Heart right ventricle (tissue), 16 donors: Measurements from ENCODE around the gene TYSND1. TPM values are rescaled to one million over a fixed set of nuclear protein-coding genes. Genes with fewer than 3 reads are reported as not detected.

Experiments
- ATAC-seq, 8 donors: fragments of 200-7000 bp; cut with Tn5 transposase; one replicate each; pipeline ENCODE4 v1.9.1; 2020; ENCODE audit warnings: mild to moderate bottlenecking in 8 of 8, moderate library complexity in 8 of 8, moderate number of reproducible peaks in 1 of 8
- DNase-seq, 2 donors: peaks; one replicate each; pipeline ENCODE4 v3.0.0-alpha.2; 2020
- H3K27ac ChIP-seq, 10 donors: fragments of 200-600 bp; sonication (generic) in 2 of 10; one replicate each; pipeline versions ENCODE4 v1.5.0 to v1.8.0; 2020 to 2022; ENCODE audit warnings: mild to moderate bottlenecking in 3 of 10
- H3K27me3 ChIP-seq, 7 donors: fragments of 200-600 bp; one replicate each; pipeline ENCODE4 v1.8.0; 2021 to 2022; ENCODE audit warnings: mild to moderate bottlenecking in 2 of 7
- H3K36me3 ChIP-seq, 9 donors: fragments of 200-600 bp; sonication (generic) in 1 of 9; one replicate each; pipeline versions ENCODE4 v1.5.0 to v1.8.0; 2020 to 2022; ENCODE audit warnings: mild to moderate bottlenecking in 2 of 9
- H3K4me1 ChIP-seq, 9 donors: fragments of 200-600 bp; sonication (generic) in 1 of 9; one replicate each; pipeline versions ENCODE4 v1.5.0 to v1.8.0; 2020 to 2022; ENCODE audit warnings: mild to moderate bottlenecking in 4 of 9
- H3K4me3 ChIP-seq, 10 donors: fragments of 200-600 bp; sonication (generic) in 2 of 10; one replicate each; pipeline versions ENCODE4 v1.5.0 to v1.8.0; 2020 to 2022; ENCODE audit warnings: mild to moderate bottlenecking in 7 of 10, moderate library complexity in 2 of 10
- H3K9me3 ChIP-seq, 11 donors: fragments of 200-600 bp in 10 of 11; sonication (generic) in 2 of 11; one replicate each; pipeline versions ENCODE4 v1.5.0 to v1.8.0; 2013 to 2022; ENCODE audit warnings: mild to moderate bottlenecking in 2 of 11, control low read depth in 1 of 11, moderate library complexity in 1 of 11
- WGBS, 2 donors: extraction: QIAGEN DNeasy Blood & Tissue Kit; methylation state at CpG; one replicate each; pipeline ENCODE4 v1.1.7; 2013; ENCODE audit warnings: inconsistent platforms in 1 of 2; 5-methylcytosine and 5-hydroxymethylcytosine counted together
- intact Hi-C, 10 donors: fragments of 100-400 bp; cut with DNase I; formaldehyde crosslinking; loops; one replicate each; pipeline versions ENCODE4 v1.11.1 to v1.14.2; 2022
- polyA plus RNA-seq, 2 donors: library from polyadenylated mRNA; stranded (reverse); fragments of 200-250 nt; gene quantifications; one replicate each; pipeline ENCODE4 v1.2.3, GENCODE V29; 2013
- total RNA-seq, 10 donors: library from RNA; stranded (reverse); fragmentation: NEBNext Ultra II Directional in 3 of 10; extraction: Animal tissue kit (Norgen Biotek cat#: 25700) in 3 of 10; gene quantifications; one replicate each; pipeline versions ENCODE4 v1.2.1 to v1.2.4, GENCODE V29; 2021 to 2023
- TF ChIP-seq, protein P1 (sequence below), 9 donors: fragments of 200-600 bp; sonication (generic) in 2 of 9; IDR thresholded peaks; one replicate each; pipeline versions ENCODE4 v1.5.0 to v1.8.0; 2021 to 2022; ENCODE audit warnings: antibody characterized with exemption in 9 of 9, mild to moderate bottlenecking in 5 of 9, moderate library complexity in 1 of 9
- donor health status: Arrhythmogenic right ventricular cardiomyopathy.
- donor health status: ischemic (EF 13 %, LVEDD 7.1; RV severe dilation, severe dysfunction).
- donor health status: healthy with polysubstance abuse.
- donor health status: DM: no; HTN: yes; CAD: no.
- donor health status: DM: no; HTN: no; CAD: no.
- donor health status: ischemic (EF 25% LVEDD 6.9; RV normal size, moderate dysfunction).
- donor health status: ischemic (EF 25% LVEDD 5.7; RV mildly dilated, moderate dysfunction).
- donor health status: healthy.
- donor health status: DM: yes; HTN: yes; CAD: no.
- donor health status: Ischemic cardiomyopathy.
- donor health status: ischemic (EF 35%, LVEDD 5.7; RV mildly dilated, moderate dysfunction).
- donor health status: nonischemic (EF 11% LVEDD 7.7; RV severe dilation, severe dysfunction).
- donor health status: DM: yes; HTN: yes; CAD: no.
- donor health status: PGD.
- donor health status: ischemic (EF 29% LVEDD 5.4; RV normal size, mild dysfunction).
- donor health status: nonischemic (EF 23%, LVEDD 6.1; RV moderate dilation, normal function).

The TYSND1 gene
- total and polyA plus RNA-seq, 12 donors = 2.6 to 6.5 (median 4.6) TPM

DNA sequence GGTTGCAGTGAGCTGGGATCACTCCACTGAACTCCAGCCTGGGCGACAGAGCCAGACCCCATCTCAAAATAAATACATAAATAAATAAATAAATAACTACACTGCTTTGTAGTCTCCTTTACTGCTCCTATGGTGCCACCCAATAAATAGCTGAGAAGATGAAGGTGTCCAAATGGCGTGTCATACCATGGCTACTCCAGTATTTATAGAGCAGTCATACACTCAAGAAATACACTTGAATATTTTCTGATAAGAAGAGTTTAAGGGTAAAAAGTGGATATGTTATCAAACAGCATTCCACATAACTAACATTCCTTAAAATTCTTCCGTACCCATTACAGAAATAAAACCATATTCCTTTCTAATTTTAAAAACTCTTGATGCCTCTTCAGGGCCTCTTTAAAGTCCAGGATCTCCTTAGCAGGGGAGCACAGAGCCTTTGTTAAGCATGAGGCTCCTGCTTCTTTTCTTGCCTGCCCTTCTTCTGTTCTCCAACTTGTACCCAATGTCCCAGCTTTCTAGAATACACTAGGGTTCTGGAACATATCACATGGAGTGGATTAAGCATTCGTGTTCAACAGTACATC lies 31.7 kb upstream of the TYSND1 start:
- TF ChIP-seq, protein P1, sequence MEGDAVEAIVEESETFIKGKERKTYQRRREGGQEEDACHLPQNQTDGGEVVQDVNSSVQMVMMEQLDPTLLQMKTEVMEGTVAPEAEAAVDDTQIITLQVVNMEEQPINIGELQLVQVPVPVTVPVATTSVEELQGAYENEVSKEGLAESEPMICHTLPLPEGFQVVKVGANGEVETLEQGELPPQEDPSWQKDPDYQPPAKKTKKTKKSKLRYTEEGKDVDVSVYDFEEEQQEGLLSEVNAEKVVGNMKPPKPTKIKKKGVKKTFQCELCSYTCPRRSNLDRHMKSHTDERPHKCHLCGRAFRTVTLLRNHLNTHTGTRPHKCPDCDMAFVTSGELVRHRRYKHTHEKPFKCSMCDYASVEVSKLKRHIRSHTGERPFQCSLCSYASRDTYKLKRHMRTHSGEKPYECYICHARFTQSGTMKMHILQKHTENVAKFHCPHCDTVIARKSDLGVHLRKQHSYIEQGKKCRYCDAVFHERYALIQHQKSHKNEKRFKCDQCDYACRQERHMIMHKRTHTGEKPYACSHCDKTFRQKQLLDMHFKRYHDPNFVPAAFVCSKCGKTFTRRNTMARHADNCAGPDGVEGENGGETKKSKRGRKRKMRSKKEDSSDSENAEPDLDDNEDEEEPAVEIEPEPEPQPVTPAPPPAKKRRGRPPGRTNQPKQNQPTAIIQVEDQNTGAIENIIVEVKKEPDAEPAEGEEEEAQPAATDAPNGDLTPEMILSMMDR (IDR thresholded peaks at IDR 0.05) = no peak
- intact Hi-C loops = no loop called here
- DNase-seq (no peak), ATAC-seq (no peak)
- 52 to 62% methylated on average over 4 of the region's 4 CpGs for WGBS, 2 donors
- Histone ChIP-seq H3K27me3 (peaks cover 0 to 4% (median 0%) of the 10 kb centered on the region in 7 donors), H3K36me3 (no peaks in the 10 kb centered on the region), H3K4me1 (peaks cover 0 to 14% (median 0%) of the 10 kb centered on the region in 9 donors), H3K27ac (no peak overlapping the region), H3K4me3 (no peak overlapping the region), H3K9me3 (peaks cover 0 to 16% (median 8%) of the 10 kb centered on the region in 11 donors)

- H3K4me1 ChIP-seq = peaks cover 0 to 14% (median 0%) of the 10 kb centered on the region in 9 donors
- WGBS, 2 donors = 78 to 79% methylated on average over 6 of the region's 6 CpGs
- intact Hi-C loops = no loop called here
- no peak overlapping the region for H3K27ac ChIP-seq
- TF ChIP-seq, protein P1 (IDR thresholded peaks at IDR 0.05) = no peak
- no peaks in the 10 kb centered on the region for H3K27me3 ChIP-seq
- no peak overlapping the region for H3K4me3 ChIP-seq
- ATAC-seq (no peak), DNase-seq (no peak)
- peaks cover 0 to 16% (median 8%) of the 10 kb centered on the region in 11 donors for H3K9me3 ChIP-seq
- H3K36me3 ChIP-seq = no peaks in the 10 kb centered on the region
These were observed 29.9 kb upstream of the TYSND1 start for GRCh38 chr10:70176441-70176840.

- Histone ChIP-seq H3K4me3 (no peak overlapping the region), H3K27ac (no peak overlapping the region), H3K27me3 (no peaks in the 10 kb centered on the region), H3K4me1 (peaks cover 0 to 19% (median 4%) of the 10 kb centered on the region in 9 donors), H3K36me3 (no peaks in the 10 kb centered on the region), H3K9me3 (peaks cover 0 to 16% (median 8%) of the 10 kb centered on the region in 11 donors)
- no peak for ATAC-seq
- TF ChIP-seq, protein P1 (IDR thresholded peaks at IDR 0.05) = no peak
- intact Hi-C loops = no loop called here
- 89 to 91% methylated on average over 3 of the region's 3 CpGs for WGBS, 2 donors
- no peak for DNase-seq
These were observed 29.0 kb upstream of the TYSND1 start for GRCh38 chr10:70175516-70175915.

- peak overlapping the region in 3 of 10 donors; percentile 3 to 77 (median 6) for H3K27ac ChIP-seq
- H3K4me1 ChIP-seq = peaks cover 0 to 22% (median 11%) of the 10 kb centered on the region in 9 donors
- TF ChIP-seq, protein P1 (IDR thresholded peaks at IDR 0.05) = no peak
- ATAC-seq (no peak), DNase-seq (no peak)
- intact Hi-C loops = no loop called here
- 45 to 67% methylated on average over 4 of the region's 4 CpGs for WGBS, 2 donors
- H3K27me3 ChIP-seq = no peaks in the 10 kb centered on the region
- no peak overlapping the region for H3K4me3 ChIP-seq
- peaks cover 0 to 4% (median 0%) of the 10 kb centered on the region in 11 donors for H3K9me3 ChIP-seq
- no peaks in the 10 kb centered on the region for H3K36me3 ChIP-seq
These were observed 27.7 kb upstream of the TYSND1 start for GRCh38 chr10:70174058-70174741.
